PC-9 (cell line): Measurements from ENCODE around the gene AQR.

ENCODE experiments used
- CTCF ChIP-seq: fragments of 200-600 bp; sonication (generic); conservative IDR thresholded peaks from 2 replicates; pipeline ENCODE4 v1.6.1; 2017; ENCODE audit warnings: mixed run types, antibody characterized with exemption, mild to moderate bottlenecking, moderate library complexity
- EZH2 ChIP-seq: fragments of 200-600 bp; sonication (generic); IDR thresholded peaks from 2 replicates; pipeline ENCODE4 v1.8.0; 2017; ENCODE audit warnings: antibody characterized with exemption, low read depth

DNA sequence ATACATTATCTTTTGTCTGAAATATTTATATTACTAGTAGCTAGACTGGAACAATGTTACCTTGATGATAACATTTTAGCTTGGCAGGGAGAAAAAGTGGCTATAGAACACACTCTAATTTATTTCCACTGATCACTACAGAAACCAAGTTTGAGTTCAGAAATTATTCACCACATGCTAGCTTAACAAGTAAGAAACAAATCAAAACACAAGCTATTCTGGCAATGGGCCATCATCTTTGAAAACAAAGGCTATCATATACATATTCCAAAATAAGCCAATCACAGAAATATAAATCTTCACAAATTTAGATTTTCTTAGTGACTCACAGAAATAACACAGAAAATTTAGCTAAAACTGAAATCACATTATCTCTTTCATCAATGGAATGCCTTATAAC is 17.1 kb downstream of the AQR start:
- no peak for TF ChIP-seq CTCF
- no peak for TF ChIP-seq EZH2
